SK-N-SH (cell line): ENCODE data around the gene QRFPR. TPM values are rescaled to one million over a fixed set of nuclear protein-coding genes. Genes with fewer than 3 reads are reported as not detected.

Experiments used
- CTCF ChIA-PET: fragments of 300-600, 350-600 bp; formaldehyde crosslinking; extraction: SDS; loops from one replicate; lab custom pipeline; 2021; lab: Yijun Ruan, JAX
- POLR2A ChIA-PET: fragments of 350-600 bp; sonication (Branson Sonifier 250); formaldehyde crosslinking; extraction: SDS; loops from one replicate; lab custom pipeline; 2020; ENCODE audit warnings: antibody characterized with exemption, inconsistent platforms; lab: Yijun Ruan, JAX
- DNase-seq: peaks from one replicate; pipeline ENCODE4 v3.0.0; 2012
- H2AFZ ChIP-seq: fragments of 200-600 bp; sonication (generic); 2 replicates; pipeline ENCODE4 v1.8.1; 2016; ENCODE audit warnings: antibody characterized with exemption, mild to moderate bottlenecking, low read depth
- H3F3A ChIP-seq: fragments of 200-600 bp; sonication (generic); replicated peaks from 2 replicates; pipeline ENCODE3; 2016; ENCODE audit warnings: antibody characterized with exemption, mild to moderate bottlenecking; ENCODE audit not compliant: insufficient read depth
- H3K27ac ChIP-seq, 2 experiments: fragments of 200-500 bp in 1 of 2; fragments of 200-600 bp in 1 of 2; sonication (Bioruptor generic) in 1 of 2; sonication (generic), shearing (Covaris generic) in 1 of 2; 2 replicates each; pipeline versions ENCODE4 v1.5.1 to v1.6.1; 2014 to 2016; ENCODE audit warnings: low read depth in 2 of 2, inconsistent platforms in 1 of 2, low read length in 1 of 2, mild to moderate bottlenecking in 1 of 2, mixed read lengths in 1 of 2
- H3K27me3 ChIP-seq: fragments of 200-600 bp; sonication (generic), shearing (Covaris generic); 2 replicates; pipeline ENCODE4 v1.6.1; 2016; ENCODE audit warnings: mixed run types; ENCODE audit not compliant: insufficient read depth
- H3K36me3 ChIP-seq, 2 experiments: fragments of 200-500 bp in 1 of 2; fragments of 200-600 bp in 1 of 2; sonication (Bioruptor generic) in 1 of 2; sonication (generic) in 1 of 2; replicated peaks in 1 of 2; 2 replicates each; pipeline versions ENCODE3 to v1.5.1; 2014 to 2016; ENCODE audit warnings: low read length in 1 of 2, mild to moderate bottlenecking in 1 of 2; ENCODE audit not compliant: insufficient read depth in 2 of 2, control insufficient read depth in 1 of 2
- H3K4me1 ChIP-seq, 2 experiments: fragments of 200-500 bp in 1 of 2; fragments of 200-600 bp in 1 of 2; sonication (Bioruptor generic) in 1 of 2; sonication (generic), shearing (Covaris generic) in 1 of 2; 2 replicates each; pipeline versions ENCODE4 v1.5.1 to v1.6.1; 2014 to 2016; ENCODE audit warnings: low read depth in 1 of 2, low read length in 1 of 2, mixed run types in 1 of 2; ENCODE audit not compliant: insufficient read depth in 2 of 2, control insufficient read depth in 1 of 2
- H3K4me2 ChIP-seq: fragments of 200-600 bp; sonication (generic), shearing (Covaris generic); 2 replicates; pipeline ENCODE4 v1.6.1; 2017; ENCODE audit warnings: mixed run types
- H3K4me3 ChIP-seq, 2 experiments: fragments of 200-500 bp in 1 of 2; fragments of 200-600 bp in 1 of 2; sonication (Bioruptor generic) in 1 of 2; sonication (generic), shearing (Covaris generic) in 1 of 2; 2 replicates each; pipeline versions ENCODE4 v1.5.1 to v1.8.1; 2014 to 2016; ENCODE audit warnings: low read depth in 2 of 2, inconsistent platforms in 1 of 2, low read length in 1 of 2, mild to moderate bottlenecking in 1 of 2, mixed read lengths in 1 of 2, moderate library complexity in 1 of 2
- H3K79me2 ChIP-seq: fragments of 200-600 bp; sonication (generic); 2 replicates; pipeline ENCODE4 v1.8.1; 2017; ENCODE audit warnings: mild to moderate bottlenecking; ENCODE audit not compliant: insufficient read depth
- H3K9ac ChIP-seq: fragments of 200-600 bp; sonication (generic); 2 replicates; pipeline ENCODE4 v1.6.1; 2017; ENCODE audit warnings: mixed run types
- H3K9me2 ChIP-seq: fragments of 200-600 bp; sonication (generic); 2 replicates; pipeline ENCODE4 v1.6.1; 2017; ENCODE audit warnings: mixed run types
- H3K9me3 ChIP-seq: fragments of 200-600 bp; sonication (generic); 2 replicates; pipeline ENCODE4 v1.6.1; 2017; ENCODE audit warnings: mixed run types, mild to moderate bottlenecking, moderate library complexity
- H4K20me1 ChIP-seq: fragments of 200-600 bp; sonication (generic); 2 replicates; pipeline ENCODE4 v1.6.1; 2017; ENCODE audit warnings: mild to moderate bottlenecking, mixed run types; ENCODE audit not compliant: insufficient read depth
- CHD2 ChIP-seq: fragments of 150-350 bp; IDR thresholded peaks from 2 replicates; pipeline ENCODE4 v1.6.1; 2018; ENCODE audit warnings: low read length; ENCODE audit not compliant: partially characterized antibody
- EZH2phosphoT487 ChIP-seq: fragments of 200-600 bp; sonication (generic); IDR thresholded peaks from 2 replicates; pipeline ENCODE4 v1.6.1; 2017; ENCODE audit warnings: low read depth, mixed run types, mild to moderate bottlenecking, antibody characterized with exemption, moderate library complexity, borderline replicate concordance
- FOSL2 ChIP-seq: IDR thresholded peaks from 2 replicates; pipeline ENCODE4 v1.4.0; 2012; ENCODE audit warnings: low read depth, mild to moderate bottlenecking, moderate library complexity, borderline replicate concordance
- FOXJ3 ChIP-seq: sonication (generic); formaldehyde crosslinking; IDR thresholded peaks from 2 replicates; pipeline ENCODE4 v1.5.1; 2020; ENCODE audit warnings: mild to moderate bottlenecking, missing genetic modification reagents
- FOXM1 ChIP-seq: IDR thresholded peaks from 2 replicates; pipeline ENCODE4 v1.4.0; 2012; ENCODE audit warnings: low read depth, mild to moderate bottlenecking
- IRF3 ChIP-seq: fragments of 150-350 bp; IDR thresholded peaks from 2 replicates; pipeline ENCODE4 v1.6.1; 2016; ENCODE audit warnings: mild to moderate bottlenecking, low read depth, low read length
- MEF2A ChIP-seq: IDR thresholded peaks from 2 replicates; pipeline ENCODE4 v1.4.0; 2012; ENCODE audit warnings: low read depth, borderline replicate concordance
- NFIC ChIP-seq: IDR thresholded peaks from 2 replicates; pipeline ENCODE4 v1.4.0; 2012; ENCODE audit warnings: borderline replicate concordance
- NRF1 ChIP-seq: IDR thresholded peaks from 2 replicates; pipeline ENCODE4 v1.6.1; 2012; ENCODE audit warnings: low read depth, mild to moderate bottlenecking, low read length
- POLR2AphosphoS5 ChIP-seq: IDR thresholded peaks from 2 replicates; pipeline ENCODE4 v1.6.1; 2012; ENCODE audit warnings: low read depth, low read length
- RAD21 ChIP-seq: IDR thresholded peaks from 2 replicates; pipeline ENCODE4 v1.6.1; 2012; ENCODE audit warnings: mild to moderate bottlenecking, low read length
- RCOR1 ChIP-seq: fragments of 150-350 bp; IDR thresholded peaks from 2 replicates; pipeline ENCODE4 v1.6.1; 2017; ENCODE audit warnings: antibody characterized with exemption, low read length
- REST ChIP-seq: IDR thresholded peaks from 2 replicates; pipeline ENCODE4 v1.6.1; 2012; ENCODE audit warnings: mild to moderate bottlenecking, low read depth, low read length, moderate library complexity
- RFX5 ChIP-seq: IDR thresholded peaks from 2 replicates; pipeline ENCODE4 v1.6.1; 2012; ENCODE audit warnings: mild to moderate bottlenecking, improper control_type of control experiment, low read length
- SMC3 ChIP-seq: IDR thresholded peaks from 2 replicates; pipeline ENCODE4 v1.6.1; 2012; ENCODE audit warnings: low read depth, low read length, improper control_type of control experiment
- TEAD4 ChIP-seq: IDR thresholded peaks from 2 replicates; pipeline ENCODE4 v1.4.0; 2012; ENCODE audit warnings: mild to moderate bottlenecking, borderline replicate concordance; ENCODE audit not compliant: insufficient read depth
- USF1 ChIP-seq: IDR thresholded peaks from 2 replicates; pipeline ENCODE4 v1.4.0; 2012; ENCODE audit warnings: low read depth, borderline replicate concordance
- YY1 ChIP-seq: IDR thresholded peaks from 2 replicates; pipeline ENCODE4 v1.4.0; 2012; ENCODE audit warnings: low read depth, mild to moderate bottlenecking
- WGBS: methylation state at CpG from one replicate; pipeline ENCODE4 v1.1.6; 2017; ENCODE audit warnings: low lambda C conversion rate; 5-methylcytosine and 5-hydroxymethylcytosine counted together
- polyA plus RNA-seq, 3 experiments: library from polyadenylated mRNA; depleted of rRNA; stranded (reverse); fragments of >200 nt; gene quantifications; 2 replicates each; pipeline ENCODE4 v1.2.3, GENCODE V29; 2012

The QRFPR gene
- polyA plus RNA-seq, 1 of the 3 experiments (the other 2 are of a cell fraction), result not detected

GRCh38 chr4:121376097-121376496 is 4.7 kb downstream of the QRFPR start:
- peaks cover 0 to 12% of the 10 kb centered on the region in 2 experiments; a peak in 1 of 4 replicates for H3K4me1 ChIP-seq
- no peaks in the 10 kb centered on the region for H4K20me1 ChIP-seq
- no peaks in the 10 kb centered on the region for H3K9me3 ChIP-seq
- no peak overlapping the region for H3K4me3 ChIP-seq
- DNase-seq, result no peak
- H3K27ac ChIP-seq, result no peak overlapping the region
- no peaks in the 10 kb centered on the region for H3K9me2 ChIP-seq
- no peak overlapping the region for H2AFZ ChIP-seq
- no peaks in the 10 kb centered on the region for H3K79me2 ChIP-seq
- no peaks in the 10 kb centered on the region for H3F3A ChIP-seq
- CTCF ChIA-PET, result no interaction called here
- WGBS, result 5% methylated on average over 1 of the region's 1 CpG
- no peak overlapping the region for H3K9ac ChIP-seq
- TF ChIP-seq RFX5, result no peak
- TF ChIP-seq FOXJ3 (CRISPR knock-in tag), result no peak
- TF ChIP-seq FOSL2, result no peak
- no peak for TF ChIP-seq TEAD4
- no peak for TF ChIP-seq MEF2A
- no peak for TF ChIP-seq POLR2AphosphoS5
- no peak for TF ChIP-seq CHD2
- no peak for TF ChIP-seq EZH2phosphoT487
- no peak for TF ChIP-seq NFIC
- no peak for TF ChIP-seq NRF1
- no peak for TF ChIP-seq SMC3
- no peak for TF ChIP-seq RCOR1
- TF ChIP-seq FOXM1, result no peak
- no peak for TF ChIP-seq YY1
- TF ChIP-seq USF1, result no peak
- TF ChIP-seq IRF3, result no peak
- TF ChIP-seq RAD21, result no peak
- TF ChIP-seq REST, result no peak
- TF ChIP-seq, all 33 proteins: peak for 0
- Histone ChIP-seq H3K36me3 (no peaks in the 10 kb centered on the region), H3K4me2 (no peak overlapping the region), H3K27me3 (peaks cover 54% of the 10 kb centered on the region)
- POLR2A ChIA-PET, result no interaction called here
